ENCODE measurements around the gene RAP1GDS1. TPM values are rescaled to one million over a fixed set of nuclear protein-coding genes. Genes with fewer than 3 reads are reported as not detected.
A peak's percentile ranks its signal among the peaks of the same experiment; 100 is the strongest.

The RAP1GDS1 gene
- polyA plus RNA-seq, 2 donors: 12.6 to 16.5 TPM

DNA sequence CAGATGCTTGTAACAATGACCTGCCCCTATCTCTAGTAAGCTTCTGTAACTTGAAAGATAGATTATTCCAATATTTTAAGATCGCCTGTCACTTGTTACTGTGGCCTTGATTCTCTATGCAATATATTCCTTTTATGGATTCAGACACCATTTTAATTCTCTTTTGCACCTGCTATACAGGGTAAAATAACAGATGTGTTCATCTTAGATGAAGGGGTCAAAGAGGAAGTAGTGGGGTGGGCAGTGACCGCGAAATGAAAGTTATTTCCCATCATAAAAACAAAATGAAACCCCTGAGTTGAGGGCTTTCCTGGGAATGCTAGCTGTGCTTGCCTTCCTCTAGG, 221.3 kb downstream of the RAP1GDS1 start:
- no peaks in the 10 kb centered on the region for H3K9me3 ChIP-seq (ENCODE audit: control insufficient read depth in 2 of 2, insufficient read depth in 1 of 2, low read depth in 1 of 2, low read length in 1 of 2)
- no peaks in the 10 kb centered on the region for H3K27me3 ChIP-seq (ENCODE audit: control insufficient read depth in 1 of 2, insufficient read depth in 2 of 2, low read length in 2 of 2)
- no peak overlapping the region for H3K27ac ChIP-seq (ENCODE audit: low read depth in 2 of 2, low read length in 1 of 2)
- H3K4me1 ChIP-seq (ENCODE audit: control insufficient read depth in 2 of 2, insufficient read depth in 2 of 2, low read length in 1 of 2): peaks cover 2 to 9% of the 10 kb centered on the region in 2 donors
- peaks cover 0 to 3% of the 10 kb centered on the region in 2 donors for H3K36me3 ChIP-seq (ENCODE audit: control insufficient read depth in 2 of 2, insufficient read depth in 2 of 2, low read length in 1 of 2)
- 79 to 85% methylated on average over 3 of the region's 3 CpGs for WGBS, 2 donors
- H3K4me3 ChIP-seq (ENCODE audit: low read depth in 1 of 2, low read length in 2 of 2): no peak overlapping the region

DNA sequence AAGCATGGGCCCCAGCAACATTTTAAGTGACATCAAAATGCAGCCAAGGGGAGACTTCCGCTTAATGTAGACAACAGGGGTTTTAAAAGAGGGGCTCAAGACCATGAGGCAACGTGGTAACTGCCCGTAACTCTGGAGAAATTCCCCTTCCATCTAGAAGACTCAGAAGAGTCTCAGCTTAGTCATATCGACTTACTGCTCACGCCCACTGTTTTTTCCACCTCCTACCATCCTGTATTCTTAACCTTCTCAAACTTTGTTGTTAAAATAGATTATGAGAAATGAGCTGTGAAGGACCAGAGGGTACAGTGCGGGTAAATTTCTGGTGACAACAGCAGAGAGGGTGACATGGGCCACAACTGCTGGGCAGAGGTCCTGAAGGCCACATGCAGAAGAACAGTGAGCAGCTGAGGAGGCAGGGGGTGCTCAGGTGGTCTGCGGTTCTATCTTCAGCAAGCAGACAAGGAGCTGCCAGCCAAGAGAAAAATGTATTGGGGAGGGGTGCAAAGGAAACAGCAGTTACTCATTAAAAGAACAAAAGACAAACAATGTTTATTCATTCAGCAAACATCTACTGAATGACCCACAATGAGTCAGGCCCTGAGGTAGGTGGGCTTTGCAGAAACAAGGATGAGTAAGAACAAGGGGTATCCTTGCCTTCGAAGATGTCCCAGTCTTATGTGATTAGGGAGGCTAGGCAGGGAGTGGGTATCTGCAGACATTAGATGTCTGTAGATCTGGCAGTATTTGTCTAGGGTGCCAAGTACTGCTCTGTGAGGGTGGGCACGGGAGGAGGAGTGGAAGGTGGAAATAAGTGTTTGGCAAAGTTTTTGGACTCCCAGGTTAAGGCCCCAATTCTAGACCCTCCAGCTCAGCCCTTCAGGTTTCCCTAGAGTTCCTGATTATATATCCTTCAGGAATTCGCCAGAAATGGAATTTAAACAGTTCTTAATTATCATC, 221.9 kb downstream of the RAP1GDS1 start:
- H3K36me3 ChIP-seq (ENCODE audit: control insufficient read depth in 2 of 2, insufficient read depth in 2 of 2, low read length in 1 of 2): peaks cover 0 to 2% of the 10 kb centered on the region in 2 donors
- H3K4me3 ChIP-seq (ENCODE audit: low read depth in 1 of 2, low read length in 2 of 2): no peak overlapping the region
- H3K27me3 ChIP-seq (ENCODE audit: control insufficient read depth in 1 of 2, insufficient read depth in 2 of 2, low read length in 2 of 2): no peaks in the 10 kb centered on the region
- peaks cover 2 to 6% of the 10 kb centered on the region in 2 donors for H3K4me1 ChIP-seq (ENCODE audit: control insufficient read depth in 2 of 2, insufficient read depth in 2 of 2, low read length in 1 of 2)
- WGBS, 2 donors: 79 to 82% methylated on average over 10 of the region's 10 CpGs
- H3K9me3 ChIP-seq (ENCODE audit: control insufficient read depth in 2 of 2, insufficient read depth in 1 of 2, low read depth in 1 of 2, low read length in 1 of 2): no peaks in the 10 kb centered on the region
- peak overlapping the region in 1 of 2 donors; percentile 49 for H3K27ac ChIP-seq (ENCODE audit: low read depth in 2 of 2, low read length in 1 of 2)

DNA sequence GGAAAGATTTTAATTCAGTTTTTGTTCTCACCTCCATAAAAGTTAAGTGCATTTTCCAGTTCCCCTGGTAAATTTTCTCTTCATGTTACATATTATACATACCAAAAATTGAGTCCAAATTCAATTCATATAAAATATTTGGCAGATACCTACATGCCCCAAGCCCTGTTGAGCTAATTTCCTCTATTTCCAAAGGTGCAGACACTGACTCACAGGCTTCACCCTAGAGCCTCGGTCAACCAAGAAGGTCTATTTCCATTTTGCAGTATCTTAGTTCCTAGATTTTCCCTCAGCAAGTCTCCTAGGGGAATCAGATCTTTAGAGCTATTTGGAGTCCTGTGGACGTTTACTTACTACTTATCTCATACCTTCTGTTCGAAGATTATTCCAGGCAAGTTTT, 222.8 kb downstream of the RAP1GDS1 start:
- H3K27ac ChIP-seq (ENCODE audit: low read depth in 2 of 2, low read length in 1 of 2): no peak overlapping the region
- 56 to 64% methylated on average over 3 of the region's 3 CpGs for WGBS, 2 donors

DNA sequence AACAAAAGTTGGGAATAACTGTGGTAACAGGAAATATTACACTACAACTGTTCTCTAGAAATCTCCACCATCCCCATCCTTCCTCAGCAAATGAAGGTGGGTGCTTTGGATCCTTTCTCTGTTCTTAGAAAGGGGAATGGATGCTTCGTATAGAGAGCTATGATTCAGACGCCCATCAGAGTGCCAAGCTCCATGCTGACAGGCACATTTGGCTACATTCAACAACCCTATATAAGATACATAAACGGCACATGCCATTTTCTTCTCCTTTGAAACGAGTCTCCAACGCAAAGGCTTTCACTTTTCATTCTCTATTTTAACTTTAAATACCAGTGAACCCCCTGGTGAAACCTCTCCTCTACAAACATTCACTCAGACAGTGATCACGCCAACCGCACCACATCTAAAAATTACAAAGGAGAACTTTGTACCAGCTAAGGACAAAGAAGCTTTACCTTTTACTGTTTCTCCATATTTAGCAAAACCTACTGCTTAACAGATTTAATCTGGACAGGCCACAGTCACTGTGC, 224.7 kb downstream of the RAP1GDS1 start:
- 88 to 89% methylated on average over 7 of the region's 7 CpGs for WGBS, 2 donors
- Histone ChIP-seq H3K4me3 (ENCODE audit: low read depth in 1 of 2, low read length in 2 of 2) (no peak overlapping the region), H3K4me1 (ENCODE audit: control insufficient read depth in 2 of 2, insufficient read depth in 2 of 2, low read length in 1 of 2) (peaks cover 0 to 3% of the 10 kb centered on the region in 2 donors), H3K36me3 (ENCODE audit: control insufficient read depth in 2 of 2, insufficient read depth in 2 of 2, low read length in 1 of 2) (no peaks in the 10 kb centered on the region), H3K9me3 (ENCODE audit: control insufficient read depth in 2 of 2, insufficient read depth in 1 of 2, low read depth in 1 of 2, low read length in 1 of 2) (no peaks in the 10 kb centered on the region), H3K27me3 (ENCODE audit: control insufficient read depth in 1 of 2, insufficient read depth in 2 of 2, low read length in 2 of 2) (no peaks in the 10 kb centered on the region), H3K27ac (ENCODE audit: low read depth in 2 of 2, low read length in 1 of 2) (no peak overlapping the region)

More for the DNA sequence above, 222.8 kb downstream of the RAP1GDS1 start:
- no peaks in the 10 kb centered on the region for H3K9me3 ChIP-seq (ENCODE audit: control insufficient read depth in 2 of 2, insufficient read depth in 1 of 2, low read depth in 1 of 2, low read length in 1 of 2)
- H3K27me3 ChIP-seq (ENCODE audit: control insufficient read depth in 1 of 2, insufficient read depth in 2 of 2, low read length in 2 of 2): no peaks in the 10 kb centered on the region
- no peak overlapping the region for H3K4me3 ChIP-seq (ENCODE audit: low read depth in 1 of 2, low read length in 2 of 2)
- H3K36me3 ChIP-seq (ENCODE audit: control insufficient read depth in 2 of 2, insufficient read depth in 2 of 2, low read length in 1 of 2): no peaks in the 10 kb centered on the region
- H3K4me1 ChIP-seq (ENCODE audit: control insufficient read depth in 2 of 2, insufficient read depth in 2 of 2, low read length in 1 of 2): peaks cover 0 to 5% of the 10 kb centered on the region in 2 donors

DNA sequence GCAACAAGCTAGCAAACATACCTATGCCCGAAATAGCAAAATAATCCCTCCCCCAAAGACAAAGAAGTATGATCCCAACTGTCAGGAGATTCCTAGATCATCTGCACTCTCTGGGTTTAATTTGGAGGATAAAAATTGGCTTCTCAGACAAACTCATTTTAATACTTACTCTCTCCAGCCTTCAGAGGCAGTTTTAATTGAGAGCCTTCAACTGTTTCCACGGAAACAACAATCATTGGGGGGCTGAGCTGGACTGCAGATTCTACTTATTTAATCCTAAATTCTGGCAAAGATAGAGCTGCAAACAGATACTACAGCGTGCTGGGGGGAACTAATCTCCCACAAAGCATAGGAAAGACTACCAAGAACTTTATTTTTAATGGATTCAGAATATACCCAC, 229.1 kb downstream of the RAP1GDS1 start:
- no peaks in the 10 kb centered on the region for H3K9me3 ChIP-seq (ENCODE audit: control insufficient read depth in 2 of 2, insufficient read depth in 1 of 2, low read depth in 1 of 2, low read length in 1 of 2)
- no peaks in the 10 kb centered on the region for H3K27me3 ChIP-seq (ENCODE audit: control insufficient read depth in 1 of 2, insufficient read depth in 2 of 2, low read length in 2 of 2)
- no peak overlapping the region for H3K27ac ChIP-seq (ENCODE audit: low read depth in 2 of 2, low read length in 1 of 2)
- 94 to 99% methylated on average over 3 of the region's 3 CpGs for WGBS, 2 donors
- no peak overlapping the region for H3K4me3 ChIP-seq (ENCODE audit: low read depth in 1 of 2, low read length in 2 of 2)
- peaks cover 0 to 2% of the 10 kb centered on the region in 2 donors for H3K4me1 ChIP-seq (ENCODE audit: control insufficient read depth in 2 of 2, insufficient read depth in 2 of 2, low read length in 1 of 2)
- no peaks in the 10 kb centered on the region for H3K36me3 ChIP-seq (ENCODE audit: control insufficient read depth in 2 of 2, insufficient read depth in 2 of 2, low read length in 1 of 2)

DNA sequence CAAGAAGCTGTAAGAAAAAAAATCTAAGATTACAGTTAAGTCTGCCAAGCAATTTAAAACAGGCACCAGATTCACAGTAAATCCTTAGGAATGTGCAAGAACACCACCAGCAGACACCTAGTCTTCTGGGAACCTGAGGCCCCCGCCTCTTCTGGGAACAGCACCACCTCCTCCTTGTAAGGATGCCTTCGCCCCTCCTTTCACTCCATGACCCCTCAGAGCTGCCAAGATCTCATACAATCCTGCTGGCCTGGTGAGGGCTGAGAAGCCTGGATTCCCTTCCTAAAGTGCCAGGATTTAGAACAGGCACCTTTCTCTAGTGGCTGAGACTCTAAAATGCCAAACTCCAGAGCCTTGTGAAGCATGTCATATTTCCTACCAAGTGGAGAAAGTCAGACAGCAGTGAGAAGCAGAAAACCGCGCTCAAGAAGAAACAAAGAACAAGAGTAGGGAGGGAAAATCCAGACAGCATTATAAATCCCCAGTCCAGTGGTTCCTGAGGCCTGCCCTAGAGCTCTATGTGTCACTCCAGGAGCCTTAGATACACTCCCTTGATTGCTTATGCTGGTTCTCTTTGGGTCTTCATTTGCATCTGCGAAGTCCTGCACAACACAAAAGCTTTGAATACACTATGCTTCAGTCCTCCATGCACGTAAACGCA, 230.8 kb downstream of the RAP1GDS1 start:
- WGBS, 2 donors: 76 to 77% methylated on average over 7 of the region's 7 CpGs
- Histone ChIP-seq H3K4me1 (ENCODE audit: control insufficient read depth in 2 of 2, insufficient read depth in 2 of 2, low read length in 1 of 2) (peaks cover 0 to 2% of the 10 kb centered on the region in 2 donors), H3K27me3 (ENCODE audit: control insufficient read depth in 1 of 2, insufficient read depth in 2 of 2, low read length in 2 of 2) (no peaks in the 10 kb centered on the region), H3K36me3 (ENCODE audit: control insufficient read depth in 2 of 2, insufficient read depth in 2 of 2, low read length in 1 of 2) (no peaks in the 10 kb centered on the region), H3K27ac (ENCODE audit: low read depth in 2 of 2, low read length in 1 of 2) (peak overlapping the region in 1 of 2 donors; percentile 55), H3K9me3 (ENCODE audit: control insufficient read depth in 2 of 2, insufficient read depth in 1 of 2, low read depth in 1 of 2, low read length in 1 of 2) (no peaks in the 10 kb centered on the region), H3K4me3 (ENCODE audit: low read depth in 1 of 2, low read length in 2 of 2) (no peak overlapping the region)

DNA sequence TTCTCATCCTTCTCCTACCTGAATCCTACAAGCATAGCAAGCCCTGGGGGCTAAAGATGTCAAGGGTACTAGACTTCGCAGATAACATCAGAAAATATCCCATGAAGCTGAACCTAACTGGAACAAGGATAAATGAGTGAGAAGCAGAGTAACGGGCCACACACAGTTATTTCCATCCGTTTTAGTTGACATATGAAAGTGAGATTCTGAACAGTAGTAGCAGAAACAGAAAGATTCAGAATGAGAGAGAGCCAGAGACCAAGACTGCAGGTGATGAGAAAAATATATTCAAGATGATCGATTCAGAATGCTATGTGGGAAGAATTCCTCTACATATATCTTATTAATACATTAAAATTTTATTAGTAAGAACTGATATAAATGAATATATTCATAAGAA, 232.1 kb downstream of the RAP1GDS1 start:
- no peaks in the 10 kb centered on the region for H3K9me3 ChIP-seq (ENCODE audit: control insufficient read depth in 2 of 2, insufficient read depth in 1 of 2, low read depth in 1 of 2, low read length in 1 of 2)
- no peak overlapping the region for H3K27ac ChIP-seq (ENCODE audit: low read depth in 2 of 2, low read length in 1 of 2)
- no peaks in the 10 kb centered on the region for H3K36me3 ChIP-seq (ENCODE audit: control insufficient read depth in 2 of 2, insufficient read depth in 2 of 2, low read length in 1 of 2)
- no peak overlapping the region for H3K4me3 ChIP-seq (ENCODE audit: low read depth in 1 of 2, low read length in 2 of 2)
- 75% methylated on average over 4 of the region's 4 CpGs for WGBS, 2 donors
- H3K27me3 ChIP-seq (ENCODE audit: control insufficient read depth in 1 of 2, insufficient read depth in 2 of 2, low read length in 2 of 2): no peaks in the 10 kb centered on the region
- peaks cover 0 to 2% of the 10 kb centered on the region in 2 donors for H3K4me1 ChIP-seq (ENCODE audit: control insufficient read depth in 2 of 2, insufficient read depth in 2 of 2, low read length in 1 of 2)

Other genes starting within 250 kb of the RAP1GDS1 start
- gene STPG2, start 117.9 kb upstream of the RAP1GDS1 start, polyA plus RNA-seq: under 1 TPM in 1 of 2 donors, not detected in 1; 0.02 TPM